VCaP (cell line): ENCODE data around the gene RPL12.
A peak's percentile ranks its signal among the peaks of the same experiment; 100 is the strongest.
"Not testable (repeated sequence)": the region's sequence is repeated elsewhere in the genome, so short reads cannot be mapped to it uniquely, and the experiment has no call there.

Source experiments
- H3K27ac ChIP-seq: fragments of 450-650 bp; 2 replicates; pipeline ENCODE4 v1.5.1; 2017
- CTCF ChIP-seq: fragments of 450-650 bp; conservative IDR thresholded peaks from 2 replicates; pipeline ENCODE4 v1.5.1; 2017; ENCODE audit warnings: mild to moderate bottlenecking, moderate library complexity

Gene RPL12

GRCh38 chr9:127467621-127468020, 16.4 kb upstream of the RPL12 start:
- H3K27ac ChIP-seq = no peak overlapping the region
- no peak for TF ChIP-seq CTCF

DNA sequence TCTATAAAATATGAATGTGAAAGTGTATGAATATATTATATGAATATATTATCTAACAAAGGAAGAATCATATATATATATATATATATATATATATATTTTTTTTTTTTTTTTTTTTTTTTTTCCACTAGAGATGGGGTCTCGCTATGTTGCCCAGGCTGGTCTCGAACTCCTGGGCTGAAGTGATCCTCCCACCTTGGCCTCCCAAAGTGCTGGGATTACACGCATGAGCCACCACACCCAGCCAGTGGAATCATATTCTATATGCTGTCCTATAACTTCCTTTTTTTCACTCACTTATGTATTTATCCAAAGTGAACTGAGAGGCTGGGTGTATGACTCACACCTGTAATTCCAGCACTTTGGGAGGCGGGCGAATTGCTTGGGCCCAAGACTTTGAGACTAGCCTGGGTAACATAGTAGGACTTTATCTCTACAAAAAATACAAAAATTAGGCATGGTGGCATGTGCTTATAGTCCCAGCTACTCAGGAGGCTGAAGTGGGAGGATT, 15.3 kb upstream of the RPL12 start:
- H3K27ac ChIP-seq = not testable (repeated sequence)

DNA sequence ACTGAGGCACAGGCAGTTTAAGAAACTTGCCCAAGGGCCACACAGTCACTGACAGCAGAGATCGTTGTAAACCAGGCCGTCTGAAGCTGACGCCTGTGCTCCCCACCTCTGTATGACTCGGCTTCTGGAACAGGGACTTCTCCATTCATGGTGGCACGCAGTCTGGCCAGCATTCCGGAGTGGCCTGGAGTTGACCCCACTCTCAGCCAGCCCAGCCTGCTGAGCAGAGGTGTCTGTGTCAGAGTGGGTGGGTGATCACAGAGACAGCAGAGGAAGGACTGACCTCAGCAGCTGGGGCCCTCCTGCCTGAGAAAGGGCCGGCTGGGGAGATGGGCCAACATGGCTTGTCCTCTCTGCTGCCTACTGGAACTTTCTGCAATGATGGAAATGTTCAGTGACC, 12.7 kb upstream of the RPL12 start:
- no peak overlapping the region for H3K27ac ChIP-seq

GRCh38 chr9:127463382-127463781, 12.2 kb upstream of the RPL12 start:
- TF ChIP-seq CTCF = no peak
- H3K27ac ChIP-seq = no peak overlapping the region

More for the DNA sequence above, 12.7 kb upstream of the RPL12 start:
- TF ChIP-seq CTCF = no peak

DNA sequence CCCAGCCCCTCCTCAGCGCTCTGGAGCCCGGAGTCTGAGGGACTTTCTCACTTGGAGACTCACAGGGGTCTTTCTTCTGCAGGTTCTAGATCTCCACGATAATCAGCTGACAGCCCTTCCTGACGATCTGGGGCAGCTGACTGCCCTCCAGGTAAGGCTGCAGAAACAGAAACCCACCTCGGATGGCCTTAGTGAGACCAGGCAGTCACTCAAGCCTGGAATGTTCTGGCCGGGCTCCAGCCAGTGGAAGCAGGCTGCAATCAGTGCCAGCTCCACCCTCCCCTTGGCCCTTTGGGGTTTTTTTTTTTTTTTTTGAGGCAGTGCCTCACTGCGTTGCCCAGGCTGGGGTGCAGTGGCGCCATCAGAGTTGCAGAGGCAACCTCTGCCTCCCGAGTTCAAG, 7.7 kb upstream of the RPL12 start:
- TF ChIP-seq CTCF = no peak

GRCh38 chr9:127457191-127457878, 6.1 kb upstream of the RPL12 start:
- H3K27ac ChIP-seq = no peak overlapping the region
- no peak for TF ChIP-seq CTCF

More for the DNA sequence above, 7.7 kb upstream of the RPL12 start:
- no peak overlapping the region for H3K27ac ChIP-seq

GRCh38 chr9:127455324-127455992, 4.3 kb upstream of the RPL12 start:
- no peak overlapping the region; the same call in 1 of the 2 replicates for H3K27ac ChIP-seq
- TF ChIP-seq CTCF = peak; percentile 76

- H3K27ac ChIP-seq = peak overlapping the region; percentile 98
- TF ChIP-seq CTCF = no peak
These were observed 1.5 kb upstream of the RPL12 start for GRCh38 chr9:127452691-127453090.
